ENCODE data around the gene SPATS2.
"Not testable (repeated sequence)": the region's sequence is repeated elsewhere in the genome, so short reads cannot be mapped to it uniquely, and the experiment has no call there.

SPATS2 gene

GRCh38 chr12:49331380-49332222 lies 35.7 kb upstream of the SPATS2 start:
- peaks cover 29% of the 10 kb centered on the region for H3K36me3 ChIP-seq (ENCODE audit: insufficient read depth, low read length)
- no peak overlapping the region for H3K4me3 ChIP-seq (ENCODE audit: low read length)
- H3K9me3 ChIP-seq (ENCODE audit: low read length), result peaks cover 3% of the 10 kb centered on the region
- no peaks in the 10 kb centered on the region for H3K4me1 ChIP-seq (ENCODE audit: insufficient read depth, low read length)
- H3K27me3 ChIP-seq (ENCODE audit: insufficient read depth, low read length), result peaks cover 21% of the 10 kb centered on the region
- no peak overlapping the region for H2AFZ ChIP-seq (ENCODE audit: low read depth, low read length)

DNA sequence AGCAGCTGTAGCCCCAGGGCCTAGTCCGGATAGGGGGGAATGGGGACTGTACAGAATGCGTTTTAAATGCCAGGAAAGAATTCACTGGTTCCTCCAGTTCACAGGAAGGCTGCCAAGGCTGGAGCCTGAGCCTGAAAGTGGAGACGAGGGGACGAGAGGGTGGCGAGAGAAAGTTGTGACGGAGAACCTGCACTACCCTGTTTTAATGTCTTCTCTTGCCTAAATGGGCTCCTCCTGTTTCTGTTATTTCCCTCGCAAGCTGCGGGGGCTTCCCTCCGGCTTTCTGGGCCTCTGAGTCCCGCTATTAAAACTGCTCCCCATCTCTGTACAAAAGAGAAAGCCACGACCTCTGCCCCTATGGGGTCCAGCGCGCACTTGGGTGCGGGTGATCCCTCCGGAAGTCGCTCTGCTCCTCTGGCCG lies 34.8 kb upstream of the SPATS2 start:
- H3K36me3 ChIP-seq (ENCODE audit: insufficient read depth, low read length), result peaks cover 22% of the 10 kb centered on the region
- peaks cover 3% of the 10 kb centered on the region for H3K4me1 ChIP-seq (ENCODE audit: insufficient read depth, low read length)
- H3K9me3 ChIP-seq (ENCODE audit: low read length), result peaks cover 3% of the 10 kb centered on the region
- H3K27me3 ChIP-seq (ENCODE audit: insufficient read depth, low read length), result peaks cover 27% of the 10 kb centered on the region
- H2AFZ ChIP-seq (ENCODE audit: low read depth, low read length), result no peak overlapping the region
- no peak overlapping the region for H3K4me3 ChIP-seq (ENCODE audit: low read length)

- no peak overlapping the region for H2AFZ ChIP-seq (ENCODE audit: low read depth, low read length)
- peaks cover 3% of the 10 kb centered on the region for H3K9me3 ChIP-seq (ENCODE audit: low read length)
- peaks cover 30% of the 10 kb centered on the region for H3K27me3 ChIP-seq (ENCODE audit: insufficient read depth, low read length)
- peaks cover 8% of the 10 kb centered on the region for H3K4me1 ChIP-seq (ENCODE audit: insufficient read depth, low read length)
- H3K4me3 ChIP-seq (ENCODE audit: low read length), result no peak overlapping the region
- peaks cover 19% of the 10 kb centered on the region for H3K36me3 ChIP-seq (ENCODE audit: insufficient read depth, low read length)
These were observed 34.3 kb upstream of the SPATS2 start for GRCh38 chr12:49332891-49333371.

GRCh38 chr12:49333778-49334177 lies 33.5 kb upstream of the SPATS2 start:
- not testable (repeated sequence) for H3K9me3 ChIP-seq (ENCODE audit: low read length); H3K4me3 ChIP-seq (ENCODE audit: low read length); H2AFZ ChIP-seq (ENCODE audit: low read depth, low read length)
- Histone ChIP-seq H3K27me3 (ENCODE audit: insufficient read depth, low read length) (peaks cover 32% of the 10 kb centered on the region), H3K36me3 (ENCODE audit: insufficient read depth, low read length) (peaks cover 18% of the 10 kb centered on the region), H3K4me1 (ENCODE audit: insufficient read depth, low read length) (peaks cover 16% of the 10 kb centered on the region)

- Histone ChIP-seq H3K36me3 (ENCODE audit: insufficient read depth, low read length) (peaks cover 14% of the 10 kb centered on the region), H3K9me3 (ENCODE audit: low read length) (peaks cover 3% of the 10 kb centered on the region), H2AFZ (ENCODE audit: low read depth, low read length) (no peak overlapping the region), H3K27me3 (ENCODE audit: insufficient read depth, low read length) (peaks cover 32% of the 10 kb centered on the region), H3K4me1 (ENCODE audit: insufficient read depth, low read length) (peaks cover 21% of the 10 kb centered on the region), H3K4me3 (ENCODE audit: low read length) (no peak overlapping the region)
These were observed 33.0 kb upstream of the SPATS2 start for GRCh38 chr12:49334226-49334625.

DNA sequence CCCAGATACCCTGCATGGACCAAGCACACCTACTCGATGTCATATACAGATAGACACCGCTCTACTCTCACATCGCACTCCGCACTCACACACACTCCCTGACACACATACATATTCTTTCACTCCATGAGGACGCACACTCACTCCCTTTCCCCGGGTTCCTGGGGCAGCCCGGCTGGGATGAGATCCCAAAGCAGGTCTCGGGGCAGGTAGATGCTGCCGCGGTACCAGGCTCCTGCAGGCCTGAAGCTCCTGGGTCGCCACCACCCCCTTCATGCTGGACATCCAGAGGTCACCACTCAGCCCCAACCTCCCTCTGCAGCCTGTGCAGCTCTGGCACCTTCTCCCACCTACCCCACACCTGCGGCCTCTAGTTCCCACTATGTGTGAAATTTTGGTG lies 32.6 kb upstream of the SPATS2 start:
- H2AFZ ChIP-seq (ENCODE audit: low read depth, low read length), result no peak overlapping the region
- peaks cover 34% of the 10 kb centered on the region for H3K27me3 ChIP-seq (ENCODE audit: insufficient read depth, low read length)
- H3K9me3 ChIP-seq (ENCODE audit: low read length), result peaks cover 3% of the 10 kb centered on the region
- H3K4me1 ChIP-seq (ENCODE audit: insufficient read depth, low read length), result peaks cover 25% of the 10 kb centered on the region
- H3K4me3 ChIP-seq (ENCODE audit: low read length), result no peak overlapping the region
- H3K36me3 ChIP-seq (ENCODE audit: insufficient read depth, low read length), result peaks cover 12% of the 10 kb centered on the region

DNA sequence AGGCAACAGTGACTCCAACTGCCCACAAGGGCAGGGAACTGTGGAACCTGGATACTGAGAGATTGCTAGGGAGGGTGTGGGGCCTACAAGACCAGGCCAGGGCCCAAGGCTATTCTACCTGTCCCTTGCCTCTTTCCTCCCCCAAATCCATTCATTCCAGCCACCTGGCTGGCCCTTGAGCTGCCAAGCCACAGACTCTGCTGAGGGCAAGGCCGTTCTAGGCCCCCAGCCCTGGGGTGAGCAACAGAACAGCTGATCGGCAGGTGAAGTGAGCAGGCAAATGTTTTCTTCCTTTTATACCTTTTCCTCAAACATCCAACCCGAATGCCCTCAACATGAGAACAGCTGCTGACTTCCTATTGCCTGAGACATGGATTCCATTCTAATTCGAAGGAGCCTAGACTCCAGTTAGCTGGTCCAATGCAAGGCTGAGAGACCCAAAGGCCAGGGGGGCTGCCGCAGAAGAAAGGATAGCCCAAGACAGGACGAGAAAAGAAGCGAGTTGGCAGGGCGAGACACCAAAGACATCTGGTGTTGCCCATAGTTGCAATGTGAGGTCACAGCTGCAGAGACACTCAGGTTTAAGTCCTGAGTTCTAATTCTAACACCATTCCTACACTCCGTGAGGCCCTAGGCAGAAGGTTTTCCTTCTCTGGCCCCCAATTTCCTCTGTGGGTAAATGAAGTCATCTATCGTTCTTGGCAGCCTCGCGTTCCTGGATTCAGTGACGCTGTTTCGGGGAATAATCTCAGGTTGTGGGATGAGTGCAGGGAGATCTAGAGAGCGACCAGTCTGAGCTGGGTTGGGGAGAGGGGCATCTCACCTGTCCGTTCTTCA lies 31.9 kb upstream of the SPATS2 start:
- no peak overlapping the region for H2AFZ ChIP-seq (ENCODE audit: low read depth, low read length)
- peaks cover 40% of the 10 kb centered on the region for H3K27me3 ChIP-seq (ENCODE audit: insufficient read depth, low read length)
- peaks cover 31% of the 10 kb centered on the region for H3K4me1 ChIP-seq (ENCODE audit: insufficient read depth, low read length)
- H3K4me3 ChIP-seq (ENCODE audit: low read length), result no peak overlapping the region
- peaks cover 5% of the 10 kb centered on the region for H3K36me3 ChIP-seq (ENCODE audit: insufficient read depth, low read length)
- peaks cover 3% of the 10 kb centered on the region for H3K9me3 ChIP-seq (ENCODE audit: low read length)

- H3K36me3 ChIP-seq (ENCODE audit: insufficient read depth, low read length), result no peaks in the 10 kb centered on the region
- H3K27me3 ChIP-seq (ENCODE audit: insufficient read depth, low read length), result peaks cover 46% of the 10 kb centered on the region
- no peak overlapping the region for H3K4me3 ChIP-seq (ENCODE audit: low read length)
- H2AFZ ChIP-seq (ENCODE audit: low read depth, low read length), result no peak overlapping the region
- peaks cover 39% of the 10 kb centered on the region for H3K4me1 ChIP-seq (ENCODE audit: insufficient read depth, low read length)
- H3K9me3 ChIP-seq (ENCODE audit: low read length), result peaks cover 3% of the 10 kb centered on the region
These were observed 31.2 kb upstream of the SPATS2 start for GRCh38 chr12:49335955-49336644.

GRCh38 chr12:49336645-49337584 lies 30.3 kb upstream of the SPATS2 start, which contains the start of gene C1QL4:
C1QL4 (minus strand) TSS chr12:49337188; CDS start chr12:49336477, 711 bp downstream.
- Histone ChIP-seq H3K9me3 (ENCODE audit: low read length) (peaks cover 3% of the 10 kb centered on the region), H3K4me3 (ENCODE audit: low read length) (peak within 1 kb of the TSS; percentile 40), H2AFZ (ENCODE audit: low read depth, low read length) (peak within 1 kb of the TSS; percentile 80), H3K36me3 (ENCODE audit: insufficient read depth, low read length) (no peaks in the 10 kb centered on the region), H3K27me3 (ENCODE audit: insufficient read depth, low read length) (peaks cover 52% of the 10 kb centered on the region), H3K4me1 (ENCODE audit: insufficient read depth, low read length) (peaks cover 46% of the 10 kb centered on the region)

DNA sequence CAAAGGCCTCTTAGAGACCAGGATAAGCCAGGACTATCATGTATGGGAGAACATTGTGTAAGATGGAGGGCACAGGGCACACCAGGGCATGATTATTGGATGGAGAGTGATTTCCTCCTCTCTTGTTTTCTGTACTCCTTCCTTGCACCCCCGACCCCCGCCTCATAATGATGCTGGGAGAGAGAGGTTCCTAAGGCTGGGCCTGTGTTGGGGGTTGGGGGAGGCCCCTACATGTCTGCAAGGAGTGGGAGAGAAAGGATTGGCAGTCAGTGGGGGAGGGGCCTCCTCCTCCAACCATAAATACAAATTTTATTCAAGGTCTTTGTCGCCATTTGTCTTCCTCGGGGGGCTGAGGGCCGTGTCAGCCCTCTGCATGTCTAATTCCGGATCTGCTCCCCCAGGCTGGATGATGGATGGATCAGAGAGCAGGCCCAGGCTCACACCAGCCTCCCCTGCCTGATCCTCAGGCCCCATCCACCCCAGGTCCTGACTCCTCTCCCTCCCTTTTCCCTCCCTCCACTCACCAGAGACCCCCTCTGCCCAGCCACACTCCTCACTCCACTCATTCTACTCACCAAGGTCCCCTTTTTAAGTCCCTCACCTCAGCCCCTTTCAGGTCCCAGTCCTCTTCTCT lies 28.3 kb upstream of the SPATS2 start:
- no peaks in the 10 kb centered on the region for H3K36me3 ChIP-seq (ENCODE audit: insufficient read depth, low read length)
- peak overlapping the region; percentile 18 for H3K4me3 ChIP-seq (ENCODE audit: low read length)
- peaks cover 60% of the 10 kb centered on the region for H3K4me1 ChIP-seq (ENCODE audit: insufficient read depth, low read length)
- H2AFZ ChIP-seq (ENCODE audit: low read depth, low read length), result no peak overlapping the region
- H3K27me3 ChIP-seq (ENCODE audit: insufficient read depth, low read length), result peaks cover 55% of the 10 kb centered on the region
- peaks cover 3% of the 10 kb centered on the region for H3K9me3 ChIP-seq (ENCODE audit: low read length)

- peaks cover 63% of the 10 kb centered on the region for H3K4me1 ChIP-seq (ENCODE audit: insufficient read depth, low read length)
- peak overlapping the region; percentile 18 for H3K4me3 ChIP-seq (ENCODE audit: low read length)
- peaks cover 3% of the 10 kb centered on the region for H3K9me3 ChIP-seq (ENCODE audit: low read length)
- H2AFZ ChIP-seq (ENCODE audit: low read depth, low read length), result no peak overlapping the region
- no peaks in the 10 kb centered on the region for H3K36me3 ChIP-seq (ENCODE audit: insufficient read depth, low read length)
- peaks cover 58% of the 10 kb centered on the region for H3K27me3 ChIP-seq (ENCODE audit: insufficient read depth, low read length)
These were observed 27.8 kb upstream of the SPATS2 start for GRCh38 chr12:49339464-49339861.

Measured in neuron (in vitro differentiated cells).